BJ (cell line): ENCODE measurements around the gene DNAH9. TPM values are rescaled to one million over a fixed set of nuclear protein-coding genes. Genes with fewer than 3 reads are reported as not detected.

Experiments
- CTCF ChIA-PET: fragments of 350-600 bp; formaldehyde crosslinking; extraction: SDS; loops from one replicate; lab custom pipeline; 2021; ENCODE audit warnings: antibody characterized with exemption, inconsistent platforms; lab: Yijun Ruan, JAX
- POLR2A ChIA-PET: fragments of 300-600 bp; sonication (Branson Sonifier 250); formaldehyde crosslinking; extraction: SDS; loops from one replicate; lab custom pipeline; 2021; ENCODE audit warnings: antibody characterized with exemption; lab: Charles Lee
- DNase-seq: peaks from one replicate; pipeline ENCODE4 v3.0.0-alpha.2; 2011; ENCODE audit warnings: low read depth
- H3K27me3 ChIP-seq: 2 replicates; pipeline ENCODE4 v1.6.0; 2011; ENCODE audit warnings: low read length; ENCODE audit not compliant: control insufficient read depth, insufficient read depth
- H3K36me3 ChIP-seq: 2 replicates; pipeline ENCODE4 v1.5.1; 2011; ENCODE audit warnings: low read length; ENCODE audit not compliant: control insufficient read depth, insufficient read depth
- H3K4me3 ChIP-seq: 2 replicates; pipeline ENCODE4 v1.5.1; 2011; ENCODE audit warnings: low read depth, mild to moderate bottlenecking, control low read depth, low read length
- polyA plus RNA-seq: library from polyadenylated mRNA; depleted of rRNA; stranded (reverse); fragments of >200 nt; gene quantifications from 2 replicates; pipeline ENCODE4 v1.2.3, GENCODE V29; 2011
- TF ChIP-seq, protein P1 (sequence below): IDR thresholded peaks from 2 replicates; pipeline ENCODE4 v1.5.1; 2011; ENCODE audit warnings: low read depth, mild to moderate bottlenecking, control low read depth, inconsistent platforms, low read length, moderate library complexity; ENCODE audit not compliant: insufficient read depth

Gene DNAH9
- polyA plus RNA-seq, 1 experiment, result not detected

DNA sequence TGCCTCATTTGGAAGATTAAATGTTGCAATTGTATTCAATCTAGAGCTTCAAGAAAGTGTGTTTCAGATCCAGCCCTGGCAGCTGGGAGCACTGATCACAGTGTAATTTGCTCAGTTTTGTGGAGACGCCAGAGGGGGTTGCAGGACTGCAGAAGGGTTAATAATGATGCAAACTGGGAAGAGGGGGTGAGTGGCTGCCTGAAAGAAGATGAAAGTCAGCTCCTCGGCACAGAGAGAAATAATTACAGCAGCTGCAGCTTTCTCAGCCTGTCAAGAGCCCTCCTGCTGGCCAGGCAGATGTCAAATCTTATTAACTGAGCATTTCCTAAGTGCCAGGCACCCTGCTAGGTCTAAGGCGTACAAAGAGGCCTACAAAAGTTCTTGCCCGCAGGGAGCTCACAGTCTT, 301.3 kb downstream of the DNAH9 start:
- POLR2A ChIA-PET, result no interaction called here

DNA sequence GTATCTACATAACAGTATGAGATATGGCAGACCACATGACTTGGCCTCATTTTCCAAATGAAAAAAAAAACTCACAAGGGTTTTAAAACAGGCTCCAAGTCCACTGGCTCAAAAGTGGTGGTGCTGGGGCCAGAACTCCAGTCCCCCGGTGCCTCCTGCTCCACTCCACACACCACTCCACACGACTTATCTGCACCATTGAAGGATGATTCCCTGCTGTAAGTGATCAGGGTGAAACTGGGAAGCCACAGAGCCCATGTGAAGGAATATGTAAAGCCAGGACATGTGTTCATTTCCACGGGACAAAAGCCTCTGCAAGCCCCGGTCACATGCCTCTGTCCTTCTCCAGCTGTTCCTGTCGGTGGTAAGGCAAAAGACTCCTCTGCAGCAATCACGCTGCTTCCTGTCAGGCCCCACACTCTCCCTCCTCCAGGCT, 301.8 kb downstream of the DNAH9 start:
- CTCF ChIA-PET, result no interaction called here
- TF ChIP-seq, protein P1, sequence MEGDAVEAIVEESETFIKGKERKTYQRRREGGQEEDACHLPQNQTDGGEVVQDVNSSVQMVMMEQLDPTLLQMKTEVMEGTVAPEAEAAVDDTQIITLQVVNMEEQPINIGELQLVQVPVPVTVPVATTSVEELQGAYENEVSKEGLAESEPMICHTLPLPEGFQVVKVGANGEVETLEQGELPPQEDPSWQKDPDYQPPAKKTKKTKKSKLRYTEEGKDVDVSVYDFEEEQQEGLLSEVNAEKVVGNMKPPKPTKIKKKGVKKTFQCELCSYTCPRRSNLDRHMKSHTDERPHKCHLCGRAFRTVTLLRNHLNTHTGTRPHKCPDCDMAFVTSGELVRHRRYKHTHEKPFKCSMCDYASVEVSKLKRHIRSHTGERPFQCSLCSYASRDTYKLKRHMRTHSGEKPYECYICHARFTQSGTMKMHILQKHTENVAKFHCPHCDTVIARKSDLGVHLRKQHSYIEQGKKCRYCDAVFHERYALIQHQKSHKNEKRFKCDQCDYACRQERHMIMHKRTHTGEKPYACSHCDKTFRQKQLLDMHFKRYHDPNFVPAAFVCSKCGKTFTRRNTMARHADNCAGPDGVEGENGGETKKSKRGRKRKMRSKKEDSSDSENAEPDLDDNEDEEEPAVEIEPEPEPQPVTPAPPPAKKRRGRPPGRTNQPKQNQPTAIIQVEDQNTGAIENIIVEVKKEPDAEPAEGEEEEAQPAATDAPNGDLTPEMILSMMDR, result no peak
- Histone ChIP-seq H3K4me3 (no peak overlapping the region), H3K27me3 (no peaks in the 10 kb centered on the region), H3K36me3 (no peaks in the 10 kb centered on the region)
- POLR2A ChIA-PET, result no interaction called here
- no peak for DNase-seq

More for the DNA sequence above, 301.3 kb downstream of the DNAH9 start:
- no peaks in the 10 kb centered on the region for H3K27me3 ChIP-seq
- CTCF ChIA-PET, result interaction anchor here (1.1 kb wide), 1 partner anchor 25 kb away, joined by 3 read pairs; no protein-coding TSS in a partner anchor
- TF ChIP-seq, protein P1, result no peak
- H3K36me3 ChIP-seq, result no peaks in the 10 kb centered on the region
- no peak for DNase-seq
- no peak overlapping the region for H3K4me3 ChIP-seq

DNA sequence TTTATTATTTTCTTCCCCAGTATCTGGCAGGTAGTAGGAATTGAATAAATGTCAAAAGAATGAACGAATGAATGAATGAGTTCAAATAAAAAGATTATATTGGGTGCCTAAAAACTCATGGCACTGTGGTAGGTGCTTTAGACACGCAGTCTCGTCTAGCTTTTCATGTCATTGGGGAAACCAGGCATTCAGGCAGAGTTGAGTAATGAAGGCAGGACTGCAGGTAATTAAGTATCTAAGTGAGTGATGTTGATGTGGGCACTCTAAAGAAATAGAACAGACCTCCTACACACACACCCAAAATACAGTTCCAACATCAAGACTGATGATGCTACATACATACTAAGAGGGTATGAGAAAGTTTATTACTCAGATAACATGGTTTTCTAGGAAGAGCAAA, 302.4 kb downstream of the DNAH9 start:
- CTCF ChIA-PET, result no interaction called here

DNA sequence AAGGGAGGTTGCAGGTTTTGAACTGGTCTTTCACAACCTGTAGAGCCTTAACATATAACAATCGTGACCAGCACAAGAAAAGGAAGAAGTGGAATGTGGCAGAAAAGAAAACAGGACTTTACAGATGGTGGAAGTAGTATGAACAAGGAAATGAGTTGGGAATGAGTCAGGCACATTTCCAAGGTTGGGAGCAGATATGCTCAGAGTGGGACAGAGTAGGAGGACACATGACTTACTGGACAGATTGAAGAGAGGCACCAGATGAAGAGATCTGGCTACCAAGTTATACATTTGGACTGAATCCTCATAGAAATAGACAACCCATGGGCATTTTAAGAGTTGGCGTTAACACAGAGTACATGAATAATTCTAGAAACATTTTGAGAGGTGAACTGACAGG, 303.7 kb downstream of the DNAH9 start:
- CTCF ChIA-PET, result no interaction called here
- no peaks in the 10 kb centered on the region for H3K27me3 ChIP-seq
- no peaks in the 10 kb centered on the region for H3K36me3 ChIP-seq
- TF ChIP-seq, protein P1, result no peak
- POLR2A ChIA-PET, result no interaction called here
- no peak overlapping the region for H3K4me3 ChIP-seq
- DNase-seq, result no peak

More for the DNA sequence above, 302.4 kb downstream of the DNAH9 start:
- DNase-seq, result no peak
- Histone ChIP-seq H3K36me3 (no peaks in the 10 kb centered on the region), H3K27me3 (no peaks in the 10 kb centered on the region), H3K4me3 (no peak overlapping the region)
- POLR2A ChIA-PET, result no interaction called here
- TF ChIP-seq, protein P1, result no peak

DNA sequence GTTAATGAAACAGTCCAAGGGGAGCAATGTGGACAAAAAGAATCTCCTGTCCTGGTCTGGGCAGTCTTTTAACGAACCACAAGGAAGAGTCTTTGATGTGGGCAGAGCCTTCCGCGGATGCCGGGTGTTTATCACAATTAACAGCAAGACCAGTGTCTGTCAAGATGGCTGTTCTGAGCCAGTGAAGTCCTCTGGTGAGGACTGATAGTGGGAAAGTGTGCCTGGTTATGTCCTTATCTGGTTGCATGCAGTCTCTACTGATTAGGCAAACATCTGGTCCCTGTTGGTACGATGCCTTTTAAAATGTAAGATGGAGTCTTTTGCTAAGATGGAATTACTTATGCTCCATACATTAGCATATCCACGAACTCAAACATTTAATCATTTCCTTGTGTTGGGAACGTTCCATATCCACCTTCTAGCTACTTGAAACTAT, 310.5 kb downstream of the DNAH9 start:
- Histone ChIP-seq H3K4me3 (no peak overlapping the region), H3K27me3 (no peaks in the 10 kb centered on the region), H3K36me3 (no peaks in the 10 kb centered on the region)
- CTCF ChIA-PET, result no interaction called here
- POLR2A ChIA-PET, result no interaction called here
- TF ChIP-seq, protein P1, result no peak
- no peak for DNase-seq
